SHP77 (cell line): ENCODE measurements around the gene GRIP2.

Source experiments
- DNase-seq, 2 experiments: peaks; one replicate each; lab custom pipeline; 2025; lab: John Stamatoyannopoulos, UW

The GRIP2 gene

DNA sequence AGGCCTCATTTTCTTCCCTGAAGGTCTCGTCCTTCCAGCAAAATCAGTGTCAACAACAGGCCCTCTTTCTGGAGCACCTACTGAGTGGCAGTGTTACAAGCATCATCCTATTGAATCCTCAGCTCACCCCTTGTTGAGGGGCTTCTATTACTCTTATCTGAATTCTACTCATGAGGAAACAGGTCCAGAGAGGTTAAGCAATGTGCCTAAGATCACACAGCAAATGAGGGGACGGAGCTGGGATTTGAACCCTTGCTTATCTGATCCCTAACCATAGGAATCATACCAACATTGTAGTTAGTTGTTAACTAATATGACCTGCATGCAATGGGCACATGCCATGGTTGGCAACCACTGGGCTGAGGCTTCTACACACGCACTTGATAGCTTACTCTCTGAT, 74.7 kb downstream of the GRIP2 start:
- DNase-seq: no peak

DNA sequence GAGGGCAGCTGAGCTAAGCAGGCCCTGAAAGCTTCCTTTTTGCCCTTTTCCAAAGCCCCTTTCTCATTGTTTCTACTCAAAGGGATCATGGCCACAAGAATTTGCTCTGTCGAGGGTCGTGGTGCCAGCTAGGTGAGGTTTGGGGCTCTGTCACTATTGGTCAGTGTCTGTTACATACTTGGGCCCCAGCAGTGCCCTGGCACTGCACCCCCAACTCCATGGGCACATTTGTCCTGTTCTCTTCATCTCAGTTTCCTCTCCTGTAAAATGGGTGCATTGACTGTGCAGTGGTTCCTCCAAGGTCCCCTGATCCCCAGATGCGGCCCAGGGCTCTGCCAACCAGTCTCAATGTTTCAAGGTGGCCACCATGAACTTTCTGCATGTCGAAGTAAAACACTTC, 75.6 kb downstream of the GRIP2 start:
- DNase-seq: no peak

DNA sequence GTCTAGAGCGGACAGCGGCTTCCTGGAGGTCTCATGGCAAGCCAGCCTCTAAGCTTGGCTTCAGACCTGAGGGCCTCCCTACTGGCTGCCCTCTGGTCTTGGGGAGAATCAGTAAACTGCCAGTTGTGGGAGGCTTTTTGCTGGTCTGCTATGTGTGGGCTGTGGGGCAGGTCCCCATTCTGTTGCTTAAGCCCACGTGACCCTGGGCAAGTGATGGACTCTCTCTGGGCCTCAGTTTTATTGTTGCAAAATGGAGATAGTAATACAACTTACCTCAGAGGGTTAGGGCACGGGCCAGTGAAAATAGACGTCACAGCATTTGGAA, 76.0 kb downstream of the GRIP2 start:
- no peak for DNase-seq

DNA sequence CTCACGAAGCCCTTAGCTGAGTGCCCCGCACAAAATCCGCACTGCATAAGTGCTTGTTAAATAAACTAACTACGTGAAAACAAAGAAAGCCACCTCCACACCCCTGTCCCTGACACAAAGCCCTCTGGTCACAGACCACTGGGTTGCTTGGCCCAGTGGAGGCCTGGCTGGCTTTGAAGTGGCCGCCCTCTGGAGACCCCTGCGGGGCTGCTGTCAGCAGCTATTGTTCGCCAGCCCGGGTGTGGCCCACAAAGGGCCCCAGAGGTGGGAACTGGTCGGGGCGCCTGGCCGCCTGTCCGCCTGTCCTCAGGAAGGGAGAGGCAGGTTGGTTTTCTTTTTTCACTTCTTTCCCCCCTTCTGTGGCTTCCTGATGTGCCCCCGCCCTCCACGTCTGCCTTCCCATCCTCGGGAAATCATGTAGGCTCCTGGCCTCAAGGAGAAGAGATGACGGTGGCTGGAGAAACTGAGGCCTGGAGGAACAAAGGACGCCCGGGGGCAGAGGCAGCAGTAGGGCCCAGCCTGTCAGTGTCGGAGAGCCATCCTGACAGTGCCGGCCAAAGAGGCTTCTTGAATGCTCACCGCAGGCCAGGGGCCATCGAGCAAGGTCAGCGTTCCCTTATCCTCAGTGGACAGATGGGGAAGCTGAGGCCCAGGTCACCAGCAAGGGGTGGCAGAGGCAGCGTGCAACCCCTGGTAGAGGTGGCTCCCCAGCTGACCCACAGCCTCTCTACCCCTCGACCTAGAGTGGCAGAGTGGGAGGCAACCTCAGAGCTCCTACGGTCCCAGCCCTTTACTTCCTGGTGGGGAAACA, 76.6 kb downstream of the GRIP2 start:
- no peak for DNase-seq

DNA sequence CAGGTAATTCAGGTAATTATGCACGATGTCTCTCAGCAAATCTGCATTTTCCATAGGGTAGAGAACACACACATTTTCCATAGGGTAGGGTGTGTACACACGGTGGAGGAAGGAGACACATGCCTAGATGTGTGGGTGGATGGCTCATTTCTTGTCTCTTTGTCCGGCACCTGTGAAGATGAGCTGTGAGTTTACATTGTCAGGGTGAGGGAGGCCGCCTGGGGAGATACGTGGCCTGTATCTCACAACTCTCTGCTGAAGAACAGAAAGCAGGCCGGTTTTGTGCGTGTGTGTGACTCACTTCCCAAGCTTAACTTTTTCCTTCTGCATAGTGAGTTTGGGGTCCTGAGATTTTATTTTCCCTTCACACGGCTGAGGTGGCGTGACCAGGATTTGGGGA, 77.4 kb downstream of the GRIP2 start:
- no peak for DNase-seq

DNA sequence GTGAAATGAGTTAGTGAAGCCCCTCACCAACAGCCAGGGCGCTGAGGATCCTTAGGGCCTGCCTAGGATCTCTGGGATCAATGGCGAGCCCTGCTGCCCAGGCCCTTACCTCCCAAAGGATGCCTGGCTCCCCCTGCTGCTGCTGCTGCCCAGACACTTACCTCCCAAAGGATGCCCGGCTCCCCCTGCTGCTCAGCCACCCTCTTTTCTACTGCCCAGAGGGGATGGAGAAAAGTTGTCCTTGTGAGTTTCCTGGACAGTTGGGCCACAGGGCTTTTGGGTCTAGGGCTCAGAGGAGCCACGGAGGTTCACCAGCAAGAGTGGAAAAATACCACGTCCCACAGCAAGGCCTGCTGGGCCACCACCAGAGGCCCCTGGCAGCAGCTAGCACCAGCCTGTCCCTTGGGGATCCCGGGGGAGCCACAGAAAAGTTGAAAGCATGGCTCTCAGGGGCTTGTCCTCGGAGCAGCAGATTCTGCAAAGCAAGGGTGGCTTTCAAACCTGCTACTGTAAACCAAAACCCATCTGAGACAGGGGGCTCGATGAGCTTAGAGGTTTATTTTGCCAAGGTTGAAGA, 78.3 kb downstream of the GRIP2 start:
- DNase-seq: peak in 1 of 2 experiments; percentile 70

DNA sequence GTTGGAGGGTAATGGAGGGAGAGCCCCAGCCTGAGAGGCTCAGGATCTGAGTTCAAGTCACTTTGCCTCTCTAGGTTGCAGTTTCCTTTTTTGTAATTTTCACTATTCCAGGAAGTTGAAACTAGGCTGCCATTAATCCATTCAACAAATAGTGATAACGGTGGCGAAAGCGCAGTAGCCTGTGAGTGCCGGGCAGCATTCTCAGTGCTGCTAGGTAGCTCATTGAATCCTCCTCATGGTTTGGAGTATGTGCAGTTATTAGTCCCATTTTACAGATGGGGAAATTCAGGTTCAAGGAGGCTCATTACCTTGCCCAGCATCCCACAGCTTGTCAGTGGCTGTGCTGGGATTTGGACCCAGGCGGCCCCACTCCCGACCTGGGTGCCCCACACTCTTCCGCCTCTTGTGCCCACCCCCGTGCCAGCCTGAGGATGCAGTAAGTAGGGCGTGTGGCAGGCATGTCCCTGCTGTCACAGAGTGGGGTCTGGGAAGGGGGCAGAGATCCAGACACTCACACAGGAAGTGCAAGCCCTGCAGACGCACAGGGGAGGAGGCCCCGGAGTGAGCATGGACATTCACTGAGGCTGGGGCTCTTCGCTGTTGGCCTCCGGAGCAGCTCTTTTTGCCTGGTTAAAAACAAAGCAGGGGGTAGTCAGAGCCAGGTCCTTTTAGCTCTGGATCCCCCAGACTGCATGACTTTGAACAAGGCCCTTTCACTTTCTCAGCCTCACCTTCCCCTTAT, 79.0 kb downstream of the GRIP2 start:
- DNase-seq: no peak

DNA sequence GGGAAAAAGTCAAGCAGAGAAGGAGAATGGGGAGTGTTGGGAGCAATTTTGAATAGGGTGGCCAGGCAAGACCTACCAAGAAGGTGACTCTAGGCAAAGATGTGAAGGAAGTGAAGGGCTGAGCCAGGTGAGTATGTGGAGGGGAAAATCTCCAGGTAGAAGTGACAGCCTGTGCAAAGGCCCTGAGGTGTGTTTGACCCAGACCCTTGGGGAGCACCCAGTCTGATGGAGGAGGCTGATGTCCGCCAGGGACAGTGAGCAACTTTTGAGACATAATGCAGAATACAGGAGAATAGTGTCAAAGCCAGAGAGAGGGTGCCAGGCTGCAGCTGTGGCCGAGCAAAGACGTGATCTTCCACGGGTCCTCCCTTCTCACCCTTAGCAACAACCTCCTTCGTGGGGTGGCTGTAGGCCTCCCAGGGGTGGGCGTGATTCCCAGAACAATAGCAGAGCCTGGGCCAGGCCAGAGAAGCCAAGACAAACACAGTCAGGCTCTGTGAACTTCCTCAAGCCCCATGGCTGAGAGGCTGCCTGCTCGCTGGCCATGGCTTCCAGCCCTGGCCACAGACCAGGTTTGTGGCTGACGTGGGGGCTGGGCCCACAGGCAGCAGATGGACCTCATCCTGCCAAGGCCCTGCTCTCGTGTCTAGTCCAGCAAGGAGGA, 79.7 kb downstream of the GRIP2 start:
- DNase-seq: no peak

DNA sequence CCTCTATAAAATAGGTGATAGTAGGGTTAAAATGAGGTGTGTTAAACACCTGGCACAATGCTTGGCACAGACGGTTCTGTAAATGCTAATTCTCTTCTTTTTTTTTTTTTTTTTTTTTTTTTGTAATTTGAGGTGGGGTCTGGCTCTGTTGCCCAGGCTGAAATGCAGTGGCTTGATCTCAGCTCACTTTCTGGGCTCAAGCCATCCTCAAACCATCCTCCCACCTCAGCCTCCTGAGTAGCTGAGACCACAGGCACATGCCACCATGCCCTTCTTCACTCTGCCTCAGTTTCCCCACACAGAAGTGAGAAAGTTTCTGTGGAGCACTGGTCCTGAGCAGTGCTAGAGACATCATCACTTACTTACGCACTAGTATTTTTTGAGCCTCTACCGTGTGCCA, 80.4 kb downstream of the GRIP2 start:
- no peak for DNase-seq

DNA sequence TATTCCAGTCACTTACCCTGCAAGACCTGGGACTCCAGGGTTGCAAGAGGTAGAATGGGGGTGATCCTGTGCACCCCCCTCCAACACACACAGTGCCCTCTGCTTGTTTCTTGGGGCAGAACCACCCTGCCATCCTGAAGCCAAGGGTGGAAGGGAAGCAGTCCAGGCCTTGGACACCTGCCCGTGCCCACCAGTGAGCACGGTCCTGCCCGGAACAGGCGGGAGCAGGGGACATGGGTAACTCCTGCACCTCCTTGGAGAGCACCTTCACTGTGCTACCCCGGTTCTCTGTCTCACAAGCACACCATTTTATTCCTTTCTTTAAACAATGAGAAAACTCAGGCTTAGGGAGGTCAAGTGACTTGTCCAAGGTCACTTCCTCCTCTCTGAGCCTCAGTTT, 80.8 kb downstream of the GRIP2 start:
- DNase-seq: no peak

DNA sequence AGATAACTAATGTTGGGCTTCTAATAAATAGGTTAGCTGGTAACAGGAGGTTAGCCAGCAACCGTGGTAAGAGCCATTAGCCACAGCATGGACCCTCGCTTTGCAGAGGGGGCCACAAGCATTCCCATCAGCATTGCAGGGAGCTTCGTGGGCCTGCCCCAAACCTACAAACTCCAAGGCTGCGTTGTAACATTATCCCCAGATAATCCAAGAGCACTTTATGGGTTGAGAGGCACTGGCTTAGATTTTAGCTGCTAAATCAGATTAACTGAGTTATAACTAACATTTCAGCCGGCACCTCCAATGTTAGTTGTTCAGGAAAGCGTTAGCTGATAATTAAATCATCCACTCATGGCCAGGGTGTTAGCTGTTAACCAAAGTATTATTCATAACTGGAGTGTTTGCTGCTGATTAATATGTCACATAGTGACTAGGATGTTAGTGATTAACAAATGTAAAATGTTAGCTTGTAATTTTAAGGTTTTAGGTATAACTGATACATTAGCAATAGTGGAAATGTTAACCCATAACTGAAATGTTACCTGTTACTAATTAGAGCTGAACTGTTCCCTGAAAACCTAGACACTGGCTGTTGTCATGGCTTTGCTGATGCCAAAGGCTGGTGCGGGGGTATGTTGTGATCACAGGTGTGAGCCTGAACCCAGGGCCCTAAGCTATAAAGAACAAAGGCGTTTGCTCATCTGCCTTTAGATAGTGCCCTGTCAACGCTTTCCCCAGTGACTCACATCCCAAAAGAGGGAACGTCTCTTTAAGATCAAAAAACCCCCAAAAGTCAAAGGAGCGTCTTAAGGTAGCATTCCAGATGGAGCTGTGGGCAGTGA, 81.5 kb downstream of the GRIP2 start:
- no peak for DNase-seq

DNA sequence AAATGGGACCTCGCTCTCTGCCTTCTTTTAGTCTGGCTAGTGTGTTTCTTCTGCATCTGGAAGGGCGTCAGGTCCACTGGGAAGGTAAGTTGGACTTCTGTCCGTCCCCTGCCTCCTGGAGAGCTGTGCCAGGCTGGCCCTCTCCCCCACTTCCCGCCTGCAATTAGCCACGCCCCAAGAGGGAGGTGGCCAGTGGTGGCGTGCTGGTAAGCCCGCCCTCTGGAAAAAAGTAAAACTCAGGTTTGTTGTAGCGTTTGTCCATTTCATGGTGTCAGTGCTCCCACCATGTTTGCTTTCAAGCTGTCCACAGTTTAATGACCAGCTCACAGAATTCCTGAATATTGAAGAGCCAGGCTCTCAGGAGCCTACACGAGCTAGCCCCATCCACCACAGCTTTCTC, 82.1 kb downstream of the GRIP2 start:
- no peak for DNase-seq

DNA sequence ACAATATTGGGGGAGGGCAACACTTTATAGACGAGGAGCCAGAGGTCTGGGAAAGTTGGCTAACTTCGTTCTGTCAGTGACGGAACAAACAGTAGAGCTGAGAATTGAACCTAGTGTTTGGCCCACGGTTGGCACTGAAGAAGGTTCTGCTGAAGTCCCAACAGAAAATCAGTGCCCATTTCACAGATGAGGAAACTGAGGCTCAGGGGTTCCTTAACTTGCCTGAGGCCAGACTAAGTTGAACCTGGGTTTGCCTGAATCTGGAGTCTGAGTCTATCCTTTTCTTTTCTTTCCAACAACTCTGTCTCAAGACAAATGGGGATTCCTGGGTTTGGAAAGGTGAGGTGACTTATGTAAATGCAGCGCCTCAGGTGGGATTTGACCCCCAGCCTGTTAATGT, 82.7 kb downstream of the GRIP2 start:
- DNase-seq: no peak

DNA sequence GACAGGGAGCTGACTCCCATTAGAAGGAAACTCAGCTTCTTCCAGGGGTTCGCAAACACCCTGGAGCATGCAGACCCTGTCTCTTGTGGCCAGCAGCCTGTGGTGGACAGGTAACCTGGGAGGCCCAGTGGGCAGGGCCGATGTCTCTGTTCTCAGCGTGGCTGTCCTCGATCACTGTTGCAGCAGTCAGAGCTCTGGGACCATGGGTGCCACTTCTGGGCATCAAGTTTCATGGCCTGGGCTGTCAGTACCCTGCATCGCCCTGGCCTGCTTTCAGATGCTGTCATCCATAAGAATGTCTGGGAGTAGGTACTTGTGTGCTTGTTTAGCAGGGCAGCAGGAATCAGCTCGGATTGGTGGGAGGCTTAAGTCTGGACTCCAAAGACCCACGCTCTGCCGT, 83.3 kb downstream of the GRIP2 start:
- no peak for DNase-seq

DNA sequence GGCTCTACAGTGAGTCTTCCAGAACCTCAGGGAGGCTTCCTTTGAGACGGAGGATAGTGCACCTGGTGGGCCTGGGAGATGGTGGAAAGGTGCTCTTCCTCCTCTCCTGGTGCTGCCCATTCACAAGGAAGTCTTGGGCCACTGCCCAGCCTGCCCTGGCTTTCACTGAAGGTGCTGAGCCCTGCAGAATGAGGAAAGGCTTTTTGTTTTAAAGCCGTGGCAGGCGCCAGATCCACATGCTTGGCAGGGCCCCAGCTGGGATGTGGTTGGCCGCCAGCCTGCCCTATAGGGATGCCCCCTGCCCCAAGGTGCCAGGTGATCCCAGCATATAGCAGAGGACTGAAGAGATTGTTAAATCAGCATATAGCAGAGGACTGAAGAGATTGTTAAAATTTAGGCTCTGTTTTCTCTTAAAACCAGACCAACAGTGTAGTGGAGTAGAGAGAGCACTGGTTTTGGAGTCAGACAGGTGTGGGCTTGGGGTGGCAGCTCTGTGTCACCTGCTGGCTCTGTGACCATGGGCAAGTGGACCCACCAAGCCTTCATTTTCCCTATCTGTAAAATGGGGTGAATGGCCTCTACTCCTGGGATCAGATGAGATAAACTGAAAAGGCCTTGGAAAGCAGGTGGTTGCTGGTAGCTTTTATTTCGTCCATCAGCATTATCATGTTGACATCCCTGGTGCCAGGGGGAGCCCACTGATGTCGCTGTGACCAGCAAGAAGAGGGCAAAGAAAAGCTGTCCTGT, 84.4 kb downstream of the GRIP2 start:
- DNase-seq: no peak

DNA sequence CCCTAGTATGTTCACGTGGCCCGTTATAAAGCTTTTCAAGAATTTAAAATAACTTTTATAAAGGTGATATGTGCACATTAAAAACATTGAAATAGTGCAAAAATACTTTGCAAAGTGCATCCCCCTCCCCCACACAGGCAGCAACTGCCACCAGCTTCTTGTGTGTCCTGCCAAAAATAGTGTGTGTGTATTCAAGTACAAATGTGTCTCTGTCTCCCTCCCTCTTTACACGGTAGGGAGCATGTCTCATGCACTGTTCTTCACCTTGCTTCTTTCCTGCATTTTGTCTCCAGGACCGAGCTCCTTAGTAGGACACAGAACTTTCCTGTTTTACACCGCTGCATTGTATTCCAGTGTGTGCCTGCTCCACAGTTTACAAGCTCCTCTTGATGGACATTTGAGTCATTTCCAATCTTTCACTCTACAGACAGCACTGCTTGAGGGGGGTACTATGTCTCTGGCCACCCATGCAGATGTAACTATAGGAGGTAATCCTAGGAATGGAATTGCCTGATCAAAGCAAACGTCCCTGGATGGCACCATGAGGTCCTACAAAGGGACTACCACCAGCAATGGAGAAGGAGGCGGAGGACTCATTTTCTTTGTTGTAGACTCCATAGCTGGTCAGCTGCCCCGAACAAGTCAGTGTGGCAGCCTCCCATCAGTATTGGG, 85.4 kb downstream of the GRIP2 start:
- DNase-seq: no peak

DNA sequence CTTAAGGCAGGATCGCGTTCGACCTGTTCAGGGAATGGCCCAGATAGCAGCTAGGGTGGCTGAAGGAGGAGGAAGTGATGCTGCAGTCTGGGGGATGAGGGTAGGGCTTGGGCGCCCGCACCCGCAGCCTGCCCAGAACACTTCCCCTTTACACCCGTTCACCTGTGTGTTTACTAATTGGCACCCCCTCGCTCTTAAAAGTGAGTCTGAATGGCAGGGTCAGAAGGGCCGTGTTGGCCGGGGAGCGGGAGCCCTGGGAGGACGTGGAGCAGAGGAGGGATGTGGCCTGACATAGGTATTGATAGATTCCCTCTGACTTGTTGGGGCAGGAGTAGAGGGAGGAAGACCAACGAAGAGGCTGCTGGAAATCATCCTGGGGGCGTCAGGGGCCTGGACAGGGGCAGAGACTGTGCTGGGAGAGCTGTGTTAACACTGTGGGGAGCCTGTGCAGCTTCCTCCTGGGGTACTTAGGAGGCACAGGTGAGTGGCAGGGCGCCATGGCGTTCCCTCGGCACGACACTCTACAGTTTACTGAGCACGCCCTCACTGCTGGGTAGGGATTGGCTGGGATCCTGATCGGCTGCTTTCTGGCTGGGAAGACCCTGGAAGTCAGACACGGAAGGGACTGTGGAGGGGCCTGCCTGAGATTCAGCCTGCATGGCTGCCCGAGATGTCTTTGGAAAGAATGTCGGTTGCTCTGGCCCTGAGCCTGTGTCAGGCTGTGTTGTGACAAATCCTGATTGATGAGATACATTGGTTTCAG, 86.1 kb downstream of the GRIP2 start:
- DNase-seq: no peak

DNA sequence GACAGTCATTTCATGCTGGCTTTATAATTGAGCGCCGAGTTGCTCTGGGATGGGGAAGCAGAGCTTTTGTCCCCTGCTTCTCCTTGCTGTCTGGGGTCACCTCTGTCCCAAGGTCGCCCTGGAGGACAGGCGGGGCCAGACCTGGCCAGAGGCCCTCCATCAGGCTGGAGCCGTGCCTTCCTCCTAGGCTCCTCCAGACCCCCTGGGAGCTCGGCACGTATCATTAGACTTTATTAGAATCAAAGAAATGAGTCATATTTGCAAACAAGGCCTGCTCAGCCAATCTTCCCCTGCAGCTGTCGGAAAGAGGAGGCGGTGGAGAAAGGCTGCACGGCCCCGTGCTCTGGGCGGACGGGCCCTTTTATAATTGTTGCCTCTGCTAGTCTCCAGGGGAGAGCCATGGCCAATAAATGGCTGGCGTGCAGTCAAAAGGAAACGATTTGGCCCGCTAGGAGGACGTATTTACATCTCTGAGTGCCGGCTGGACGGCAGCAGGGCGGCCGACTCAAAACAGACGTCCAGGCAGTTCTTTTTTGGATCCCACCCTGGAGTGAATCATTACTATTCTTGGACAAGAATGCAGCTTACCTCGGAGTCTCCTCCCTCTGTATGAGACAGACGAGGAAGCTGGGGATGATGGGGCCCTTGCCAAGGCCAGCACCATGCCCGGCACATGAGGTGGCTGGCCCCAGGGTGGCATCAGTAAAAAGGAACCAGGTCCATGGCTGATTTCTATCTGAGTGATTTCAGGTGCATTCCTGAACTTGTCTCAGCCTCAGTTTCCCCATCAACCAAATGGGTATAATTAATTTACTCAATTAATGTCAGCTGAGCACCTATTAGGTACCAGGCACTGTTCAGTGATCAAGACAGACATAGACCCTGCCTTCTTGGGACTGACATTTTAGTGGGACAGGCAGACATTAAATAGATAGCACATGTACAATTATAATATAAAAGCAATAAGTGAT, 87.1 kb downstream of the GRIP2 start:
- peak; percentile 84 to 89 for DNase-seq
